Osteoblast (primary cell): ENCODE measurements around the gene WDR45B. TPM values are rescaled to one million over a fixed set of nuclear protein-coding genes. Genes with fewer than 3 reads are reported as not detected.

Source experiments
- DNase-seq: peaks from one replicate; pipeline ENCODE4 v3.0.0; 2011; ENCODE audit warnings: low spot score, mixed read lengths; ENCODE audit not compliant: insufficient read length; ENCODE audit errors: missing footprints
- H2AFZ ChIP-seq: 2 replicates; pipeline ENCODE4 v1.6.0; 2011; ENCODE audit warnings: mild to moderate bottlenecking, low read length
- H3K27ac ChIP-seq: 2 replicates; pipeline ENCODE4 v1.5.1; 2011; ENCODE audit warnings: mild to moderate bottlenecking, low read depth, low read length, moderate library complexity
- H3K27me3 ChIP-seq: 2 replicates; pipeline ENCODE4 v1.6.0; 2012; ENCODE audit warnings: mild to moderate bottlenecking, control low read depth, inconsistent platforms, low read length, moderate library complexity; ENCODE audit not compliant: insufficient read depth
- H3K36me3 ChIP-seq: 2 replicates; pipeline ENCODE4 v1.5.1; 2011; ENCODE audit warnings: mild to moderate bottlenecking, low read length, control low read depth, moderate library complexity; ENCODE audit not compliant: insufficient read depth
- H3K4me1 ChIP-seq: 2 replicates; pipeline ENCODE4 v1.5.1; 2011; ENCODE audit warnings: mild to moderate bottlenecking, low read length, control low read depth, moderate library complexity; ENCODE audit not compliant: insufficient read depth
- H3K4me2 ChIP-seq: 2 replicates; pipeline ENCODE4 v1.6.0; 2011; ENCODE audit warnings: mild to moderate bottlenecking, low read length; ENCODE audit not compliant: insufficient read depth
- H3K4me3 ChIP-seq: fragments of 200-600 bp; sonication (generic); 3 replicates; pipeline ENCODE4 v1.5.1; 2012; ENCODE audit warnings: mild to moderate bottlenecking, low read length, inconsistent platforms; ENCODE audit not compliant: insufficient read depth
- H3K79me2 ChIP-seq: 2 replicates; pipeline ENCODE4 v1.6.0; 2012; ENCODE audit warnings: mild to moderate bottlenecking, low read length, control low read depth, inconsistent platforms; ENCODE audit not compliant: insufficient read depth
- H3K9me3 ChIP-seq: 2 replicates; pipeline ENCODE4 v1.5.1; 2011; ENCODE audit warnings: low read depth, low read length, control low read depth
- H4K20me1 ChIP-seq: 2 replicates; pipeline ENCODE4 v1.6.0; 2012; ENCODE audit warnings: mild to moderate bottlenecking, low read length, control low read depth; ENCODE audit not compliant: insufficient read depth
- CTCF ChIP-seq: IDR thresholded peaks from 2 replicates; pipeline ENCODE4 v1.5.1; 2011; ENCODE audit warnings: mild to moderate bottlenecking, low read depth, low read length, moderate library complexity; ENCODE audit errors: extremely low read depth
- total RNA-seq: library from RNA; depleted of rRNA; stranded (reverse); fragments of >200 nt; gene quantifications from 2 replicates; pipeline ENCODE4 v1.2.3, GENCODE V29; 2012

The WDR45B gene
- total RNA-seq, 1 donor = 66.2 TPM

DNA sequence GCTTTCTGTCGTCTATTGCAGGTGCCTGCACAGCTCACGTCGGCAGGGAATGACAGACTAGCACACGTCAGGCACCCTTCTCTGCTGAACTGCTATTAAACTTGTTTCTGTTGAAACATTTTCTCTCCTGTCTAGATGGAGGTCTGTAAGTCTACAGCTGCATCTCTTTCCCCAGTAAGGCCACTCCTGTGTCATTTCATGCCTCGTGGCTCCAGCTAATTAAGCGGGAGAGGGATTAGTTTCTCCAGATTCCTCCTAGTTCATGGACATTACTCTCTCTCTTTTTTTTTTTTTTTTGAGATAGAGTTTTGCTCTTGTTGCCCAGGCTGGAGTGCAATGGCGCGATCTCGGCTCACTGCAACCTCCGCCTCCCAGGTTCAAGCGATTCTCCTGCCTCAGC, 74.2 kb downstream of the WDR45B start:
- Histone ChIP-seq H2AFZ (no peak overlapping the region), H3K36me3 (peaks cover 55% of the 10 kb centered on the region), H3K9me3 (no peaks in the 10 kb centered on the region), H3K4me1 (no peaks in the 10 kb centered on the region), H4K20me1 (peaks cover 13% of the 10 kb centered on the region), H3K4me2 (no peak overlapping the region), H3K27ac (no peak overlapping the region), H3K27me3 (no peaks in the 10 kb centered on the region), H3K4me3 (no peak overlapping the region), H3K79me2 (peaks cover 42% of the 10 kb centered on the region)
- DNase-seq = no peak
- no peak for TF ChIP-seq CTCF

DNA sequence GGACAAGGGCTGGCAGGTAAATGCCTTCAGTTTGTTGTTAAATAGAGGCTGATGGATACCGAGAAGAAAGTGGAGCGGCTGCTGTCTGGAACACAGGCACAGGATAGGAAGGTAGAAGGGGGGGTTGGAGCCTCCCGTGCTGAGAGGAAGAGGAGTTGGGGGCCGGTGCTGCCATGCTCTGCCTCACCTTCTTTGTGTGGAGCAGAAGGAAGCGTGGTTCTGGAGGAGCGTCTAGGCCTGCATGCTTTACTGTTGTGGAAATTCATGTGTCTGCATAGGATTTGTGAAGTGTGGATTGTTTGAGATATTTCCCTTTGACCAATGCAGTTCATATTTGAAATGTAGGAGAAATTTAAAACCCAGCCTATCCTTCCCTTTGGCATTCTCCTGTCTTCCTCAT, 76.4 kb downstream of the WDR45B start:
- no peak overlapping the region for H3K4me2 ChIP-seq
- H3K36me3 ChIP-seq = peaks cover 63% of the 10 kb centered on the region
- H4K20me1 ChIP-seq = peaks cover 17% of the 10 kb centered on the region
- no peak overlapping the region for H3K4me3 ChIP-seq
- DNase-seq = no peak
- no peaks in the 10 kb centered on the region for H3K27me3 ChIP-seq
- H2AFZ ChIP-seq = no peak overlapping the region
- no peak for TF ChIP-seq CTCF
- no peaks in the 10 kb centered on the region for H3K9me3 ChIP-seq
- no peak overlapping the region for H3K27ac ChIP-seq
- peaks cover 6% of the 10 kb centered on the region for H3K4me1 ChIP-seq
- peaks cover 55% of the 10 kb centered on the region for H3K79me2 ChIP-seq

GRCh38 chr17:82570277-82570676, 78.0 kb downstream of the WDR45B start:
- H2AFZ ChIP-seq = no peak overlapping the region
- no peaks in the 10 kb centered on the region for H3K27me3 ChIP-seq
- H3K4me2 ChIP-seq = no peak overlapping the region
- peaks cover 26% of the 10 kb centered on the region for H4K20me1 ChIP-seq
- peaks cover 62% of the 10 kb centered on the region for H3K36me3 ChIP-seq
- H3K4me1 ChIP-seq = peaks cover 6% of the 10 kb centered on the region
- H3K4me3 ChIP-seq = no peak overlapping the region
- TF ChIP-seq CTCF = no peak
- peaks cover 69% of the 10 kb centered on the region for H3K79me2 ChIP-seq
- no peak overlapping the region for H3K27ac ChIP-seq
- DNase-seq = no peak
- no peaks in the 10 kb centered on the region for H3K9me3 ChIP-seq

GRCh38 chr17:82569621-82570020, 78.6 kb downstream of the WDR45B start:
- Histone ChIP-seq H3K27ac (no peak overlapping the region), H3K36me3 (peaks cover 62% of the 10 kb centered on the region), H3K27me3 (no peaks in the 10 kb centered on the region), H4K20me1 (peaks cover 29% of the 10 kb centered on the region), H3K79me2 (peaks cover 71% of the 10 kb centered on the region), H3K4me3 (no peak overlapping the region), H2AFZ (no peak overlapping the region), H3K4me2 (no peak overlapping the region), H3K9me3 (no peaks in the 10 kb centered on the region), H3K4me1 (peaks cover 6% of the 10 kb centered on the region)
- no peak for DNase-seq
- TF ChIP-seq CTCF = no peak
